DMS79 treated with DMSO at 0.1 percent for 48 hours (cell line): ENCODE measurements around the gene ZNF684.
"Not testable (repeated sequence)": the region's sequence is repeated elsewhere in the genome, so short reads cannot be mapped to it uniquely, and the experiment has no call there.

Experiments
- DNase-seq: peaks from one replicate; lab custom pipeline; 2025; lab: John Stamatoyannopoulos, UW

The ZNF684 gene

GRCh38 chr1:40531381-40532061 is at the start of gene ZNF684:
Gene ZNF684, plus strand, starts transcription at chr1:40531637. Its CDS starts 1,530 bp downstream, at chr1:40533167.
- peak; percentile 95 for DNase-seq

- DNase-seq = no peak
These were observed 36.0 kb upstream of the ZNF684 start for GRCh38 chr1:40495315-40495903.

- DNase-seq = not testable (repeated sequence)
These were observed 28.8 kb upstream of the ZNF684 start for GRCh38 chr1:40502651-40503050.

- DNase-seq = no peak
These were observed 23.5 kb upstream of the ZNF684 start for GRCh38 chr1:40507973-40508372.

GRCh38 chr1:40508375-40509341 is 22.8 kb upstream of the ZNF684 start, which contains the start of gene EXO5:
Gene EXO5, plus strand, starts transcription at chr1:40508767. Its CDS starts 5,778 bp downstream, at chr1:40514545.
- peak; percentile 82 for DNase-seq

GRCh38 chr1:40519517-40519916 is 11.9 kb upstream of the ZNF684 start:
- DNase-seq = no peak

- no peak for DNase-seq
These were observed 579 bp upstream of the ZNF684 start for GRCh38 chr1:40530735-40531380.

GRCh38 chr1:40532062-40532389 is 589 bp downstream of the ZNF684 start:
- no peak for DNase-seq

GRCh38 chr1:40532844-40533424 is 1.5 kb downstream of the ZNF684 start:
- peak; percentile 49 for DNase-seq

GRCh38 chr1:40534589-40534988 is 3.2 kb downstream of the ZNF684 start:
- no peak for DNase-seq

- no peak for DNase-seq
These were observed 4.3 kb downstream of the ZNF684 start for GRCh38 chr1:40535732-40536131.

GRCh38 chr1:40539338-40539737 is 7.9 kb downstream of the ZNF684 start:
- DNase-seq = no peak

GRCh38 chr1:40546957-40547356 is 15.5 kb downstream of the ZNF684 start:
- DNase-seq = no peak

- DNase-seq = no peak
These were observed 21.6 kb downstream of the ZNF684 start for GRCh38 chr1:40553017-40553416.

GRCh38 chr1:40554807-40555206 is 23.4 kb downstream of the ZNF684 start:
- DNase-seq = not testable (repeated sequence)

- DNase-seq = no peak
These were observed 24.7 kb downstream of the ZNF684 start for GRCh38 chr1:40556121-40556520.

GRCh38 chr1:40558241-40558640 is 26.8 kb downstream of the ZNF684 start:
- not testable (repeated sequence) for DNase-seq

- DNase-seq = no peak
These were observed 30.7 kb downstream of the ZNF684 start for GRCh38 chr1:40562185-40562584.

GRCh38 chr1:40563266-40563665 is 31.8 kb downstream of the ZNF684 start:
- DNase-seq = no peak

GRCh38 chr1:40564506-40564905 is 33.1 kb downstream of the ZNF684 start:
- no peak for DNase-seq

- no peak for DNase-seq
These were observed 33.5 kb downstream of the ZNF684 start for GRCh38 chr1:40564913-40565312.

GRCh38 chr1:40567825-40568224 is 36.4 kb downstream of the ZNF684 start:
- DNase-seq = no peak
